Measurements from ENCODE around the gene SEC61A1.

Gene SEC61A1

DNA sequence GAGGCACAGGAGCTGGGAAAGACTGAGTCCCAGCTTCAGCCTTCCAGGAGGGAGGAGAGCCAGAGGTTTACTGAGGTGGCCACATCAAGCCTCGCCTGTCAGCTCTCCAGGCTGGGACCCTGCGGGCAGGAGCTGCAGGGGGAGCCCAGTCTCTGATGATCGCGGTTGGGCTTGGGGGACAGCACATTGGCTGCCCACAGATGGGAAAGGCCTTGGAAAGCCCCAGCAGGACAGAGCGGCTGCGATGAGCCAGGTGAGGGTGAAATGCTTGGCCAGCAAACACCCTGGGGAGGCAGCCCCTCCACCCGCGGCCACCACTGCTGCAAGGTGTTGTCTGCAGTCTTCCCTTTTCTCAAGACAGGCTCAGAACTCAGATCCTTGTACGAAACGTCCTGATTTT lies 31.2 kb downstream of the SEC61A1 start:
- ChIA-PET CTCF (no interaction called here), POLR2A (ENCODE audit: low non-redundant PET) (no interaction called here)
- no peak overlapping the region for H3K27ac ChIP-seq
- no peak for DNase-seq (ENCODE audit: low spot score)
- TF ChIP-seq, protein P1, sequence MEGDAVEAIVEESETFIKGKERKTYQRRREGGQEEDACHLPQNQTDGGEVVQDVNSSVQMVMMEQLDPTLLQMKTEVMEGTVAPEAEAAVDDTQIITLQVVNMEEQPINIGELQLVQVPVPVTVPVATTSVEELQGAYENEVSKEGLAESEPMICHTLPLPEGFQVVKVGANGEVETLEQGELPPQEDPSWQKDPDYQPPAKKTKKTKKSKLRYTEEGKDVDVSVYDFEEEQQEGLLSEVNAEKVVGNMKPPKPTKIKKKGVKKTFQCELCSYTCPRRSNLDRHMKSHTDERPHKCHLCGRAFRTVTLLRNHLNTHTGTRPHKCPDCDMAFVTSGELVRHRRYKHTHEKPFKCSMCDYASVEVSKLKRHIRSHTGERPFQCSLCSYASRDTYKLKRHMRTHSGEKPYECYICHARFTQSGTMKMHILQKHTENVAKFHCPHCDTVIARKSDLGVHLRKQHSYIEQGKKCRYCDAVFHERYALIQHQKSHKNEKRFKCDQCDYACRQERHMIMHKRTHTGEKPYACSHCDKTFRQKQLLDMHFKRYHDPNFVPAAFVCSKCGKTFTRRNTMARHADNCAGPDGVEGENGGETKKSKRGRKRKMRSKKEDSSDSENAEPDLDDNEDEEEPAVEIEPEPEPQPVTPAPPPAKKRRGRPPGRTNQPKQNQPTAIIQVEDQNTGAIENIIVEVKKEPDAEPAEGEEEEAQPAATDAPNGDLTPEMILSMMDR (conservative IDR thresholded peaks at IDR 0.05; ENCODE audit: low read depth), result no peak

DNA sequence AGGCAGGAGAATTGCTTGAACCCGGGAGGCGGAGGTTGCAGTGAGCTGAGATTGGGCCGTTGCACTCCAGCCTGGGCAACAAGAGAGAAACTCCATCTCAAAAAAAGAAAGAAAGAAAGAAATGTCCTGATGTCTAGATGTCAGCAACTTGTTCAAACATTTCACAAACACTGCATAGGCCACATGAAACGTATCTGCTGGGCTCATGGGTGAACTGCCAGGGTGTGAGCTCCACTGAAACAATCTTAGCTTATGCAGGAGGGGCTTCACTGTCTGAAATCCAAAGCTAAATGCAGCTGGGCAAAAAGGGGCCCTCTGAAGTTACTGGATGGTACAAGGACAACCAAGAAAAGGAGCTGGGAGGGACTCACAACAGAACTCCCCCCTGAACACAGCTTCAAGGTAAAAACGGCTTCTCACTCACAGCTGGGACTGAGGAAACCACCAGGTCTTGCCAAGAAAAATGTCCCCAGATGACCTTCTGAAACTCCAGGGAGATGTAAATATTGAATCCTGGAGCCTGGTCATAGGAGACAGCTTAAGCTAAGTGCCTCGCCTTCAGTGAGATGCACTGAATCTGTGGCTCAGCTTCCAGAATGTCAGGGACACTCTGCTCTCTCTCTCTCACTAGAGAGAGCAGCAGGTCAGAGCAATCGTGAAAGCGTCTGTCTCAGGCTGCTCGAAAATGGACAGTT lies 31.9 kb downstream of the SEC61A1 start:
- TF ChIP-seq, protein P1 (conservative IDR thresholded peaks at IDR 0.05; ENCODE audit: low read depth), result no peak
- no peak for DNase-seq (ENCODE audit: low spot score)
- POLR2A ChIA-PET (ENCODE audit: low non-redundant PET), result no interaction called here
- H3K27ac ChIP-seq, result no peak overlapping the region
- CTCF ChIA-PET, result interaction anchor here (0.6 kb wide), 1 partner anchor 73 kb away, joined by 3 read pairs; no protein-coding TSS in a partner anchor

DNA sequence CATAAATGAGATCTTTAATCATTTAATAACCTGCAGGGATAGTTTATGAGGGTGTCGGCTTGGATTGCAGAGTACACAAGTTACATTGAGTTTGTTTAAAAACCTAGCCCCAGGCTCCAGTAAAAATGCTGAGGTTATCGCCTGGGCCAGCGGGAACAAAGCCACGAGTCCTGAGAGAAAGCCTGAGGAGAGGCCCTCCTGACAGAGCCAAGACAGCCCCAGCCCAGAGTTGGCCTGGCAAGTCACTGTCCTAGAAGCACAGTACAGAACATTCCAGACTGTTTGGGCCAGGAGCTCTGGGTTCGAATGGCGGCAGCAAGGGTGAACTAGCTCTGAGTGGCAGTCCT lies 32.4 kb downstream of the SEC61A1 start:
- DNase-seq (ENCODE audit: low spot score), result no peak
- ChIA-PET CTCF (interaction anchor here (0.6 kb wide), 1 partner anchor 74 kb away, joined by 3 read pairs; no protein-coding TSS in a partner anchor), POLR2A (ENCODE audit: low non-redundant PET) (no interaction called here)
- 0 out of 2 replicates have a peak overlapping the region, but pooled peaks have one; percentile 25 for H3K27ac ChIP-seq
- TF ChIP-seq, protein P1 (conservative IDR thresholded peaks at IDR 0.05; ENCODE audit: low read depth), result no peak

DNA sequence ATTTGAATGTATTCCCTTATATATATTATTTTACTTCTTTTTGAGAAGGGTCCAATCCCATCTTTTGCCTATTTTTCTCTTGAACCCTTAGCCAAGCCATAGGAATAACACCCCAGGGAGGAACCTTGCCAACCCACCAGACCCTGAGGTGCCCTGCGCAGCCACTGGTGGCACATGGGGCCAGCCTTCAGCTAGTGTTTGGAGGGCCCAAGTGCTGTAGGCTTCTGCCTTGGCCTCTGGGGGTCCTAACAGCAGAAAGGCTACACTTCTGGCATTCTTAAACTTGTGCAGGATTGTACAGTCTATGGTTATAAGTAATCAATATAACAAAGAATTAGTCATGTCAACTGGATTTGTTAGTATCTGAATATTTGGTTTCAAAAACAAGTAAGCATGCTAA lies 36.9 kb downstream of the SEC61A1 start:
- TF ChIP-seq, protein P1 (conservative IDR thresholded peaks at IDR 0.05; ENCODE audit: low read depth), result no peak
- no peak overlapping the region for H3K27ac ChIP-seq
- ChIA-PET POLR2A (ENCODE audit: low non-redundant PET) (no interaction called here), CTCF (interaction anchor here (0.6 kb wide), 1 partner anchor 949 kb away, joined by 7 read pairs; no protein-coding TSS in a partner anchor)
- DNase-seq (ENCODE audit: low spot score), result no peak

GRCh38 chr3:128091586-128091985 lies 39.3 kb downstream of the SEC61A1 start:
- DNase-seq (ENCODE audit: low spot score), result no peak
- no peak overlapping the region for H3K27ac ChIP-seq
- ChIA-PET POLR2A (ENCODE audit: low non-redundant PET) (no interaction called here), CTCF (interaction anchor here (0.6 kb wide), 1 partner anchor 39 kb away, joined by 3 read pairs; no protein-coding TSS in a partner anchor)
- TF ChIP-seq, protein P1 (conservative IDR thresholded peaks at IDR 0.05; ENCODE audit: low read depth), result no peak

DNA sequence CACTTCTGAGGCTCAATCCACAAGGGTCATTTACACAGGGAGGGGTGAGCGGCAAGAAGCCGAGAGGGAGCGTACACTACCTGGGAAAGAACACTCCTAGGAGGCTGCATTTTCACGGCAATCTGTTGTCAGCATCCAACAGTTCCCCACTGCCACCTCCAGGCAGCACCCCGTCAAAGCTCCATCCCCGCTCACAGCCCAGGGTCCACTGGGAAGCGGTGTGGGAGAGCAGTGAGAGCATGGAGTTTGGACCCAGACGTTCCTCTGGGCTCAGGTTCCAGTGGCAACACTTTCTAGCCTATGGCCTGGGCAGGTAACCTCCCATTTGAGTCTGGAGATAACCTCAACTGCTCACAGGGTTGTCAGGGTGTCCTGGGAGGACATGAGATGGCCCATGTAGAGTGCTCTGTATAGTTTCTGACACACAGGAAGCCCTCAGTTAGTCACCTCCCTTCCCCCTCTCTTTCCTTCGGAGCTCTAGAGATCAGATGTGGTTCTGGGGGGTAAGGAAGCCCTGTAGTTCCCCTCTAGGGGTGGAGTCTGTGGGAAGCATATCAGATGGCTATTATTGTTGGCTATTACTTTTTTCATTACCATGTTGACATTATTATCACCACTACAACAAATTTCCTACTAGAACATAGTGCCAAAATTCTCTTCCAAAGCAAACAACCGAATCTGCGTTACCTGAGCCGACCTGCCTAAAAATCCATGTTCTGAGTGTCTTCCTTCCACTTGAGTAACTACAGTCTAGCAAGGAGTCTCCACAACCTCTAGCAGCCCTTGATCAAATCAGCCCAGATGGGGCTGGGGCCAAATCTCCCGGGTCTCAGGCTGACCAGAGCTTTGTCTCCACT lies 42.3 kb downstream of the SEC61A1 start:
- ChIA-PET CTCF (interaction anchor here (0.5 to 1.4 kb wide), 11 partner anchors 8 to 494 kb away, joined by 3 to 10 read pairs (median 5); partner anchors contain the start of gene EEFSEC), POLR2A (ENCODE audit: low non-redundant PET) (no interaction called here)
- TF ChIP-seq, protein P1 (conservative IDR thresholded peaks at IDR 0.05; ENCODE audit: low read depth), result no peak
- no peak for DNase-seq (ENCODE audit: low spot score)
- peak overlapping the region; percentile 68 for H3K27ac ChIP-seq
